Midbrain (tissue), 1 donor: Measurements from ENCODE around the gene CNTNAP2.
"Not testable (repeated sequence)": the region's sequence is repeated elsewhere in the genome, so short reads cannot be mapped to it uniquely, and the experiment has no call there.

Source experiments
- DNase-seq: peaks from one replicate; lab custom pipeline; 2025; lab: John Stamatoyannopoulos, UW

The CNTNAP2 gene

GRCh38 chr7:148397056-148397455 lies 2280.5 kb downstream of the CNTNAP2 start:
- DNase-seq: no peak

- no peak for DNase-seq
These were observed 2280.9 kb downstream of the CNTNAP2 start for GRCh38 chr7:148397551-148397950.

GRCh38 chr7:148397985-148398384 lies 2281.4 kb downstream of the CNTNAP2 start:
- DNase-seq: no peak

GRCh38 chr7:148398844-148399365 lies 2282.3 kb downstream of the CNTNAP2 start:
- no peak for DNase-seq

GRCh38 chr7:148400101-148400500 lies 2283.5 kb downstream of the CNTNAP2 start:
- no peak for DNase-seq

GRCh38 chr7:148402159-148402558 lies 2285.6 kb downstream of the CNTNAP2 start:
- no peak for DNase-seq

- no peak for DNase-seq
These were observed 2286.9 kb downstream of the CNTNAP2 start for GRCh38 chr7:148403466-148403993.

- no peak for DNase-seq
These were observed 2291.7 kb downstream of the CNTNAP2 start for GRCh38 chr7:148408307-148408706.

- DNase-seq: no peak
These were observed 2294.3 kb downstream of the CNTNAP2 start for GRCh38 chr7:148410905-148411304.

- DNase-seq: no peak
These were observed 2296.1 kb downstream of the CNTNAP2 start for GRCh38 chr7:148412691-148413090.

- no peak for DNase-seq
These were observed 2303.5 kb downstream of the CNTNAP2 start for GRCh38 chr7:148419856-148420832.

- no peak for DNase-seq
These were observed 2305.4 kb downstream of the CNTNAP2 start for GRCh38 chr7:148422030-148422429.

- DNase-seq: not testable (repeated sequence)
These were observed 2309.8 kb downstream of the CNTNAP2 start for GRCh38 chr7:148426393-148426792.

GRCh38 chr7:148430690-148431089 lies 2314.1 kb downstream of the CNTNAP2 start:
- DNase-seq: not testable (repeated sequence)

- DNase-seq: no peak
These were observed 2317.1 kb downstream of the CNTNAP2 start for GRCh38 chr7:148433521-148434180.

- DNase-seq: no peak
These were observed 2317.7 kb downstream of the CNTNAP2 start for GRCh38 chr7:148434181-148434757.

GRCh38 chr7:148434887-148435286 lies 2318.3 kb downstream of the CNTNAP2 start:
- no peak for DNase-seq

GRCh38 chr7:148435715-148436114 lies 2319.1 kb downstream of the CNTNAP2 start:
- no peak for DNase-seq

- DNase-seq: no peak
These were observed 2319.5 kb downstream of the CNTNAP2 start for GRCh38 chr7:148436135-148436534.

GRCh38 chr7:148436571-148436970 lies 2320.0 kb downstream of the CNTNAP2 start:
- no peak for DNase-seq

GRCh38 chr7:148437043-148437442 lies 2320.4 kb downstream of the CNTNAP2 start:
- no peak for DNase-seq

- no peak for DNase-seq
These were observed 2325.6 kb downstream of the CNTNAP2 start for GRCh38 chr7:148442141-148442655.
